Neuronal stem cell (in vitro differentiated cells): ENCODE data around the gene THEMIS. TPM values are rescaled to one million over a fixed set of nuclear protein-coding genes. Genes with fewer than 3 reads are reported as not detected.
A peak's percentile ranks its signal among the peaks of the same experiment; 100 is the strongest.

Experiments
- DNase-seq: peaks from one replicate; pipeline ENCODE4 v3.0.0-alpha.2; 2013; ENCODE audit warnings: low spot score
- H2AFZ ChIP-seq: one replicate; pipeline ENCODE4 v1.6.1; 2013; ENCODE audit warnings: mild to moderate bottlenecking, low read length, inconsistent platforms
- H2AK5ac ChIP-seq: 2 replicates; pipeline ENCODE4 v1.6.1; 2013; ENCODE audit warnings: low read depth, mild to moderate bottlenecking, inconsistent platforms, low read length, moderate library complexity, mixed read lengths
- H2BK120ac ChIP-seq: 2 replicates; pipeline ENCODE4 v1.6.1; 2013; ENCODE audit warnings: low read depth, mild to moderate bottlenecking, inconsistent platforms, low read length, moderate library complexity, mixed read lengths
- H2BK12ac ChIP-seq: one replicate; pipeline ENCODE4 v1.6.1; 2013; ENCODE audit warnings: low read length, inconsistent platforms
- H2BK15ac ChIP-seq: 2 replicates; pipeline ENCODE4 v1.6.1; 2013; ENCODE audit warnings: mild to moderate bottlenecking, low read length, inconsistent platforms, mixed read lengths
- H2BK5ac ChIP-seq: one replicate; pipeline ENCODE4 v1.6.1; 2013; ENCODE audit warnings: inconsistent platforms, mild to moderate bottlenecking, low read length, moderate library complexity
- H3K14ac ChIP-seq: one replicate; pipeline ENCODE4 v1.6.1; 2013; ENCODE audit warnings: low read length, inconsistent platforms
- H3K18ac ChIP-seq: 2 replicates; pipeline ENCODE4 v1.6.1; 2013; ENCODE audit warnings: low read length, inconsistent platforms
- H3K23ac ChIP-seq: 2 replicates; pipeline ENCODE4 v1.6.1; 2013; ENCODE audit warnings: low read depth, mild to moderate bottlenecking, mixed read lengths, low read length, inconsistent platforms; ENCODE audit not compliant: poor library complexity
- H3K27ac ChIP-seq: replicated peaks from 3 replicates; pipeline ENCODE4 v1.5.1; 2013; ENCODE audit warnings: low read length, inconsistent platforms
- H3K27me3 ChIP-seq, 3 experiments: 2 replicates each; pipeline ENCODE4 v1.6.1; 2013; ENCODE audit warnings: low read length in 3 of 3, mild to moderate bottlenecking in 2 of 3, inconsistent platforms in 1 of 3, low read depth in 1 of 3, mixed read lengths in 1 of 3, moderate library complexity in 1 of 3; ENCODE audit not compliant: control insufficient read depth in 3 of 3, insufficient read depth in 3 of 3
- H3K36me3 ChIP-seq, 2 donors: replicated peaks in 1 of 2; 2 replicates each; pipeline ENCODE4 v1.6.1; 2013; ENCODE audit warnings: low read length in 2 of 2; ENCODE audit not compliant: control insufficient read depth in 2 of 2, insufficient read depth in 2 of 2
- H3K4ac ChIP-seq: 2 replicates; pipeline ENCODE4 v1.6.1; 2013; ENCODE audit warnings: inconsistent platforms, mild to moderate bottlenecking, low read length, moderate library complexity
- H3K4me1 ChIP-seq, 2 donors: 1 replicate in 1 of 2; 2 replicates in 1 of 2; pipeline ENCODE4 v1.6.1; 2013; ENCODE audit warnings: low read length in 2 of 2, low read depth in 1 of 2; ENCODE audit not compliant: control insufficient read depth in 2 of 2, insufficient read depth in 1 of 2
- H3K4me2 ChIP-seq: one replicate; pipeline ENCODE4 v1.6.1; 2013; ENCODE audit warnings: mild to moderate bottlenecking, low read length, inconsistent platforms; ENCODE audit not compliant: insufficient read depth, poor library complexity, severe bottlenecking
- H3K4me3 ChIP-seq, 2 donors: 2 replicates each; pipeline ENCODE4 v1.5.1; 2013; ENCODE audit warnings: low read length in 2 of 2, mild to moderate bottlenecking in 2 of 2, inconsistent platforms in 1 of 2, moderate library complexity in 1 of 2
- H3K79me1 ChIP-seq: one replicate; pipeline ENCODE4 v1.6.1; 2013; ENCODE audit warnings: low read depth, mild to moderate bottlenecking, inconsistent platforms, low read length, moderate library complexity
- H3K9ac ChIP-seq: one replicate; pipeline ENCODE4 v1.6.1; 2013; ENCODE audit warnings: mild to moderate bottlenecking, low read depth, low read length, inconsistent platforms; ENCODE audit not compliant: poor library complexity
- H3K9me3 ChIP-seq, 2 donors: replicated peaks in 1 of 2; 2 replicates each; pipeline versions ENCODE3 to v1.6.1; 2013; ENCODE audit warnings: low read length in 2 of 2, mild to moderate bottlenecking in 2 of 2, inconsistent platforms in 1 of 2, low read depth in 1 of 2, mixed read lengths in 1 of 2, moderate library complexity in 1 of 2; ENCODE audit not compliant: control insufficient read depth in 2 of 2, insufficient read depth in 1 of 2
- H4K8ac ChIP-seq: one replicate; pipeline ENCODE4 v1.6.1; 2013; ENCODE audit warnings: low read depth, mild to moderate bottlenecking, inconsistent platforms, low read length, moderate library complexity
- H4K91ac ChIP-seq: one replicate; pipeline ENCODE4 v1.6.1; 2013; ENCODE audit warnings: low read length, low read depth, mild to moderate bottlenecking, inconsistent platforms; ENCODE audit not compliant: poor library complexity
- WGBS, 2 donors: extraction: QIAGEN DNeasy Blood & Tissue Kit; methylation state at CpG; one replicate each; pipeline ENCODE4 v1.1.7; 2013; ENCODE audit warnings: missing lambda C conversion rate in 2 of 2, mixed read lengths in 1 of 2; ENCODE audit not compliant: insufficient read length in 2 of 2, insufficient replicate concordance in 1 of 2; ENCODE audit errors: extremely low coverage in 2 of 2; 5-methylcytosine and 5-hydroxymethylcytosine counted together
- small RNA-seq: library from polyadenylated mRNA; stranded (forward); fragments of <200 nt; extraction: miRNeasy Mini kit (QIAGEN cat#:217004); gene quantifications from one replicate; pipeline ENCODE3, GENCODE V24; 2013; ENCODE audit not compliant: insufficient read depth

Gene THEMIS

GRCh38 chr6:127686084-127686483, 214.8 kb downstream of the THEMIS start:
- H3K9me3 ChIP-seq: no peaks in the 10 kb centered on the region
- no peak overlapping the region for H4K8ac ChIP-seq
- no peak overlapping the region for H3K27ac ChIP-seq
- H3K23ac ChIP-seq: no peak overlapping the region
- no peaks in the 10 kb centered on the region for H3K36me3 ChIP-seq
- no peak overlapping the region for H3K14ac ChIP-seq
- no peak overlapping the region for H3K4me3 ChIP-seq
- H4K91ac ChIP-seq: no peak overlapping the region
- no peaks in the 10 kb centered on the region for H3K27me3 ChIP-seq
- H3K4ac ChIP-seq: no peak overlapping the region
- H2AK5ac ChIP-seq: no peak overlapping the region
- H3K79me1 ChIP-seq: no peaks in the 10 kb centered on the region
- no peak overlapping the region for H2BK5ac ChIP-seq
- DNase-seq: no peak
- H2BK15ac ChIP-seq: no peak overlapping the region
- no peak overlapping the region for H3K18ac ChIP-seq
- no peak overlapping the region for H2AFZ ChIP-seq
- H2BK120ac ChIP-seq: no peak overlapping the region
- peak overlapping the region; percentile 11 for H3K4me2 ChIP-seq
- peaks cover 0 to 3% of the 10 kb centered on the region in 2 donors for H3K4me1 ChIP-seq
- no peak overlapping the region for H3K9ac ChIP-seq
- H2BK12ac ChIP-seq: no peak overlapping the region

GRCh38 chr6:127684501-127684900, 216.4 kb downstream of the THEMIS start:
- H3K14ac ChIP-seq: no peak overlapping the region

More at GRCh38 chr6:127684501-127684900, 216.4 kb downstream of the THEMIS start:
- H3K79me1 ChIP-seq: no peaks in the 10 kb centered on the region
- no peaks in the 10 kb centered on the region for H3K27me3 ChIP-seq
- no peak overlapping the region for H2BK120ac ChIP-seq
- no peak overlapping the region for H3K4me3 ChIP-seq
- H3K9me3 ChIP-seq: no peaks in the 10 kb centered on the region
- H3K27ac ChIP-seq: no peak overlapping the region
- no peak overlapping the region for H3K18ac ChIP-seq
- no peak overlapping the region for H3K23ac ChIP-seq
- H2BK15ac ChIP-seq: no peak overlapping the region
- WGBS, 2 donors: no CpG with 5 or more reads among the region's 1 CpG
- no peaks in the 10 kb centered on the region for H3K36me3 ChIP-seq
- no peak overlapping the region for H2BK5ac ChIP-seq
- no peak overlapping the region for H2BK12ac ChIP-seq
- no peak overlapping the region for H3K4me2 ChIP-seq
- no peak overlapping the region for H4K8ac ChIP-seq
- no peak overlapping the region for H2AK5ac ChIP-seq
- peaks cover 0 to 3% of the 10 kb centered on the region in 2 donors for H3K4me1 ChIP-seq
- no peak overlapping the region for H2AFZ ChIP-seq
- H3K9ac ChIP-seq: no peak overlapping the region
- no peak overlapping the region for H3K4ac ChIP-seq
- no peak for DNase-seq
- no peak overlapping the region for H4K91ac ChIP-seq

Small RNA genes lying within 50 kb of the gene (small RNA-seq; reads per million reads assigned to genes)
- not detected for gene MRPS17P5
